HG03025 (cell line): Measurements from ENCODE around the gene ACP2.

ENCODE experiments used
- ATAC-seq: cut with Tn5 transposase; IDR thresholded peaks from one replicate; pipeline ENCODE4 v1.9.1; 2021; ENCODE audit warnings: mild to moderate bottlenecking, moderate library complexity; ENCODE audit not compliant: unreplicated experiment, low FRiP score

ACP2 gene

DNA sequence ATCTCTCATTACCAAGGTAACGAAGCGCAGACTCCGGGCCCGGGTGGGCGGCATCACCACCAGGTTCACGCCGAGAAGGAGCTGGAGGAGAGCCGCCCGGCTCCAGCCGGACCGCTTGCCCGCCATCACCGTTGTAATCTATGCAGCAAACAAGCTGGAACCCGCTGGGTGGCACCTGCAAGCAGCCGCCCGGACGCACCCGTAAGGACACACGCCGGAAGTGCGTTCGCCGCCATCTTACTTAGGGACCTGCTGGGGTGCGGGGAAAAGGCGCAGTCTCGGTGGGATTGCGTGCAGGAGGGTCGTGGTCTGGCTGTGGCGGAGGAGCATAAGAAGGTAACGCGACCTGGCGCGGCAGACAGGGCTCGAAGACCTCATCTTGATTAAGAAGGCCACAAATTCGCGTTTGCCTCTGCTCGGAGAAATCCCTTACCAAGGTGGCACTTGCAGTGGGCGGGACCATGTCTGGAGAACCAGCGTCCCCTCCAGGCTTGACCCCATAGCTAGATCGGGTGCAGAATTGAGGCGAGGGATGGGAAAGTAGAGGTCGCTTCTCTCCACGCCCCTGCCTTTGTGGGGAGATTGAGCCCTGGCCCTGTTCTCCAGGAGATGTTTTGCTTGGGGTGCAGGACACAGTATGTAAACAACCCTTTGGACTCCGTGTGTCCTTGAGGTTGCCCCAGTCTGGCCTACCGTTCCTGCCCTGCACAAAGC lies at the start of gene ACP2:
TSS of gene ACP2 (minus strand) at position 151 of the 714 bp plus-strand sequence. CDS start at position 126, 25 bp downstream.
- ATAC-seq, result peak; percentile 80

DNA sequence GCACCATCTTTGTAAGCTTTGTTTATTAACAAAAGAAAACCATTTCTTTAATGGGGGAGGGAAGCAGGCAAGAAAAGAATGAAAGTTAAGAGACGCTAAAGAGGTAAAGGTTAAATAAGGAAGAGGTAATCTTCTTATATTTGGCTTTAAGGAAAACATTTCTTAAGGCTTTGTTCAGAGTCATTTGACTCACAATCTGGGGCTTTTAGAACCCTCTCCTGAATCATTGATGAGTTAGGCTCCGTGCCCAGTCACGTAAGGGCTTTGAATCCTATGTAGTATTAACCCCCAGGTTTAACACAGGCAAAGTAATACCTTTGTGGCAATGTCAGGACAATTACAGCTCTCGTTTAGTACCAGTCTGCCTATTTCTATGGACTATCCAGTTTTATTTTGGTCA lies 47.4 kb upstream of the ACP2 start:
- ATAC-seq, result no peak

DNA sequence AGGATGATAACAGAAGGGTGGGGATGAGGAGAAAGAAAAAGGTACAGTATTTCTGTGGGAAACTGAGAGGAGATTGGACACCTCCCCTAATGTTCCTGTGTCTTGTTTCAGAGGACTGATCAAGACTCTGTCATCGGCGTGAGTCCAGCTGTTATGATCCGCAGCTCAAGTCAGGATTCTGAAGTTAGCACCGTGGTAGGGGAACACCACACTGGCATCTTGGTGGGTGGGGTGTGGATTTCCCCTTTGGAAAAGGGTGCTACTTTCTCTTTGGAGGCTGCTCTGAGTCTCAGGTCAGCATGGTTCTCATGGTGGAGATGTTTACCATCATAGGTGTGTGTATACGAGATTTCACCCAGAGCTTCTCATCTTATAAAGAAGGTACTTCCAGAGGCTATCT lies 46.8 kb upstream of the ACP2 start:
- no peak for ATAC-seq

DNA sequence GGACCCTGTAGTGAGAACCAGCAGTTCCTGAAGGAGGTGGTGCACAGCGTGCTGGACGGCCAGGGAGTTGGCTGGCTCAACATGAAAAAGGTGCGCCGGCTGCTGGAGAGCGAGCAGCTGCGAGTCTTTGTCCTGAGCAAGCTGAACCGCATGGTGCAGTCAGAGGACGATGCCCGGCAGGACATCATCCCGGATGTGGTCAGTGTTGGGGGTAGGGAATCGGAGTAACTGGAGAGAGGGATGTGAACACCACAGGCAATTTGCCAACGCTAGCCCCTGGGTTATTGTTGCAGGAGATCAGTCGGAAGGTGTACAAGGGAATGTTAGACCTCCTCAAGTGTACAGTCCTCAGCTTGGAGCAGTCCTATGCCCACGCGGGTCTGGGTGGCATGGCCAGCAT lies 41.2 kb upstream of the ACP2 start:
- ATAC-seq, result no peak

DNA sequence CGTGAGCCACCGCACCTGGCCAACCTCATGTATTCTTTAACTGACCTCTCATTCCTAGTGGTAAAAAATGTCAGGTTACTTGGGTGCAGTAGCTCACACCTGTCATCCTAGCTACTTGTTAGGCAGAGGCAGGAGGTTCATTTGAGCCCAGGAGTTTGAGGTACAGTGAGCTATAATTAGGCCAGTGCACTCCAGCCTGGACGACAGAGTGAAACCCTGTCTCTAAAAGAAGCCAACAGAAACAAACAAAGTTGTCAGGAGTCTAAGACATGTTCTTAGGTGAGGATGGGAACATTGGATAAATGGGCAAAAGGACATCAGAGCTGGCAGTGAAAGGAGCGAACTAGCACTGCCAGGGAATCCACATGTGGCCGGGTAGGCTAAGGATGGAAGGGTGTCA lies 39.5 kb upstream of the ACP2 start:
- no peak for ATAC-seq

GRCh38 chr11:47285969-47286770 lies 37.6 kb upstream of the ACP2 start:
- ATAC-seq, result no peak

GRCh38 chr11:47284151-47284550 lies 35.5 kb upstream of the ACP2 start:
- ATAC-seq, result no peak

GRCh38 chr11:47282462-47282861 lies 33.8 kb upstream of the ACP2 start:
- no peak for ATAC-seq

DNA sequence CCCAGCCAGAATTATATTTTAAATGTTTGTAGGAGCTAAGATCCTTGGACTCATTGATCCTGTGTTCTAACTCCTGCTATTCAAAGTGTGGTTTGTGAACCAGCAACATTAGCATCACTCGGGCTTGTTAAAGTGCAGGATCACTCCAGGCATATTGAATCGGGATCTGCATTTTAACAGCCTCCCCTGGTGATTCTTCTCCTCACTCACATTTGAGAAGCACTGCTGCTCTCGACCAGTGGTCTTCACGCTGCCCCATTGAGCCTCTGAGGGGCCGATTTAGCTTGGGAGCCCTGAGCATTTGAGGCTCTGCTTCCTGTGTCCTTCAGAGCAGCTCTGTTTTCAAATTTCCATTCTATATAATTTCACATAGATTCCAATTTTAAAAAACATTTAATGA lies 32.2 kb upstream of the ACP2 start:
- no peak for ATAC-seq

GRCh38 chr11:47280099-47280498 lies 31.5 kb upstream of the ACP2 start:
- no peak for ATAC-seq

DNA sequence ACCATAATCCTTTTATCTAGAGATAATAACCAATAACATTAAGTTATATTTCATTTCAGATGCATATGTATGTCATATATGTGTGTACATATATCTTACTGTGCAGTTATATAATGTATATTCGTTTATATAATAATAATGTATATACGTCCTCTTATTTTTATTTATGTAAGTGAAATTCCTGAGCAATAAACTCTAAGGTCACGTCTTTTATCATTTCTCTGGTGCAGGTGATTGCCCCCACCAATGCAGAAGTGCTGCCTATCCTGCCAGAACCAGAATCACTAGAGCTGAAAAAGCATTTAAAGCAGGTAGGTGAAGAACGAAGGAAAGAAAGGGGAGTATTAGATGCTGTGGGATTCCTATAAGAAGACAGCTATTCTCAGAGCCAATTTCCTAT lies 30.2 kb upstream of the ACP2 start:
- ATAC-seq, result no peak

DNA sequence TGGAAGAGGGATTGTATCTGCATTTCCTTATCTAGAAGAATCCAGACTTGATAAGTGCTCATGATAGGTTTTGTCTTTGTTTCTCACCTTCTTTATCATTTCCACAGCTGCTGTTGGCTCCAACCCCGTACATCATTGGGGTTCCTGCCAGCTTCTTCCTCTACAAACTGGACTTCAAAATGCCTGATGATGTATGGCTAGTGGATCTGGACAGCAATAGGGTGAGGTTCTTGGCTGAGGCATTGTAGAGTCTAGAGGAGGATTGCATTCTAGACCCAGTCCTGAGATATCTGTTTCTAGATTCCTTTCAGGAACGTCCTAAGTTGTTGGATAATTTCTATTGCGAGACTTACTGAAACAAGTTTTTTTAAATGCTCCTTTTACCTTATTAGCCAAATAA lies 29.4 kb upstream of the ACP2 start:
- ATAC-seq, result no peak

DNA sequence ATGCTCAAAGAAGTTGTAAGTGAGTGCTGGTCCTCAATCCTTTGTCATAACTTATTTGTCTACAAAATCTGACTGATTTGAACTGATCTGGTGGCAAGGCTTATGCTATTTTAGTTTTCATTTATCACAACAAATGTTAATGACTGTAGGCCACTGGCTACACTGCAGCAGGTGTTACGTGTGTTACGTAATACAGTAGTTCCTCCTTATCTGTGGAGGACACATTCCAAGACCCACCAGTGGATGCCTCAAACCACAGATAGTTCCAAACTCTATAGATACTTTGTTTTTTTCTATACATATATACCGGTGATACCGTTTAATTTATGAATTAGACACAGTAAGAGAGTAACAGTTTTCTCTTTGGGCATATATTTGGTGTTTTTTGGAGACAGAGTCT lies 28.3 kb upstream of the ACP2 start:
- no peak for ATAC-seq

- ATAC-seq, result no peak
Measured at GRCh38 chr11:47274495-47275235, 26.1 kb upstream of the ACP2 start.

DNA sequence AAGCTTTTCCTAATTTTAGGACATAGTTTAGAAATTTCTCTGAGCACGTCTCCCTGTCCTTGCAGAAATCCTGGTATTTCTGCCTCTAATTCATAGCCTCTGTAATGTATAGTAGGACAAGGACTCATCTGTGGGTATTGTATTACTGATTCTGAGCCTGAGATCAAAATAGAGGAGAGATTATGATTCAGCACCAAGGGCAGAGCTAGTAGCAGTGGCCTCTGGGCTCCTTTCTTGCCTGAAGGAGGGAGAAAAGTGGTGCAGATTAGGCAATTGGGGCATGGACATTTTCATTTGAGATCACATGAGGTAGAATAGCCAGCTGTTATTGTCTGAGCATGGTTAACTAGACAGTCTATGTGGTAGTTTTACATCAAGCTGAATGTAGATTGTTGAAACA lies 24.1 kb upstream of the ACP2 start:
- ATAC-seq, result no peak

DNA sequence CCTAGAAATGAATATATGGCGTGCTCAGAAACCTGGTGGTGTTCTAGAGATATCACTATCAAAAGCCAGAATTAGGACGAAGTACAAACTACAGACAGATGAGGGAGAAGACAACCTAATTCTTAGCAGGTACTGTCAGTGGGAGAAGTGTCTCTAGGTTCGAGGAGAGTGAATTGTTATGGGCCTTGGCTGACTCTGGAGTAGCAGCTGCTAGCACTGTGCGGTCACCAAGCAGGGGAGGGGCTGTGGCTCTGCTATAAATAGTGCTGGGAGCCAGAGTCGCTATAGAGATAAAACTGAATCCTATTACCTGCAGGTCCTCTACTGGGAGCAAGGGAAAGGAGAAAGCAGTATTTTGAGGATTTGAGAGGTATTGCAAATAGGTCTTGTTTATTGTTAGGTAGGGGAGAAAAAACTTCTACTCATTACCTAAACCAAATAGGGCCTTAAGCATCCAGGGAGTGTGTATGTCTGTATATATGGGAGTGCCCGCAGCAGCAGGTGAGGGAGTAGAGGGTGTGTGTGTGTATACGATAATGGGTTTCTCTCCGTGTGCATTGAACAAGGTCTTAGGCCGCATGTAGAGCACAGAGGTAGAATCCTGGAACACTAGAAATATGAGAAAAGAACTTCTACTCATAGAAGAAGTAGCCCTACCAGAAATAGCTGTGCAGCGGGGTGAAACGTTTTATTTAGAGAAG lies 23.5 kb upstream of the ACP2 start:
- ATAC-seq, result no peak

- no peak for ATAC-seq
Measured at GRCh38 chr11:47271328-47271727, 22.7 kb upstream of the ACP2 start.

DNA sequence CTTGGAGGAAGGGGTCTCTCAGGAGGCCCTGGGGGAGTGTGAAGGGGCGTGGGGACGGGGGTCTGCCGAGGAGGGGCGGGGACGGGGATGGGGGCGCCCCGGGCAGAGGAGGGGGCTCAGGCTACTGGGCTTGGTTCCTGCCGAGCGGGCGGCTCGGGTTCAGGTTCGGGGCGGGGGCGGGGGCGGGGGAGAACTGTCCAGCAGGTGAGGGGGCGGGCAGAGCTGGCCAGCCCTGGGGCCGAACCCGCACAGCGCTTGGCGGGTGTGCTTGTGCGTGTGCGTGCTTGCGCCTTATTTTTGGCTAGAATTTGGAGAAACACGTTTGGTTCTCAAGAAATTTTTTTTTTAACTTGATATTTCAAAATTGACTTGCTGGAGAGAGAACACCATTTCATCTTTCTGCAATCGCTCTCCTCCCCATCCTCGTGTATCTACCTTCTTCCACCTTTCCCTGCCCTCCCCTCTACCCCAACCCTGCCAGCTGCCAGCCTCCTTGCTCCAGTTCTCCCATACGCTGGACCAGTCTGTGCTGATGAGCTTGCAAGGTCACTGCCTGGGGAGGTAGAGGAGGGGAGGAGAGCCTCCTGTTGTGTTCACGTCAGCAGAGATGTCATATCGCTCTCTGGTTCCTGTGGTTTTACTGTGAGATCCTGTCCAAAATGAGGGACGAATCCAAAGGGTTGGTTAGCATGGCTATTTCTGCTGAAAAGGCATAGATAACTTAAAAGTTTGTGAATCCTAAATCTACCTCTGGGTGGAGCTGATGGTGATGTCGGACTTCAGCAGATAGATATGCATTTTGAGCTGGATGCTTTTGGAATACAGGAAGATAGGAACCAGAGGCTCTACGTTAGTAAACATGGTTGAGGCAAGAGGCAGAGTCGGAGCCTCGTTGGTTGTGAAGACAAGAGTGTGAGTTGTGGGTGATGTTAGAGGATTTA lies 22.0 kb upstream of the ACP2 start:
- ATAC-seq, result no peak

DNA sequence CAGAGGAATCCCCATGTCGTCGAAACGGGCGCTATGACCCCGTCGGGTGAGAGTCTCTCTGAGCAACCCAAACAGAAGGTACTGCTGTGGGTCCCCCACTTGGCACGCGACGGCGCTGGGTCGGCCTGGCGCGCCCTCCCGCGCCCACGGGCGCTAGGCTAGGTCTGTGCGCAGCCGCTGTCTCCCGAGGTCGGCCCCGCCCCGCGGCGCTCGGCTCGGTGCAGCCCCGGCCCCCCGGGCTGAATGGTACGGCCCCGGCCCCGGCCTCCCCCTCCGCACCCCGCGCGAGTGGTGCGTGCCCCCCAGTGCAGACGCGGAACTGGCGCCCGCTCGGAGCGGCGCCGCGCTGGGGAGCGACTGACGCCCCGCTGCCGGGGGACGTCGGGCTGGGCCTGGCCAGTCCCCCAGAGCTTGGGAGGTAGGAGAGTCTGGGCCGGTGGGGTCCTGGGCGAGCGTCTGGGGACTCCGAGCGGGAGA lies 21.3 kb upstream of the ACP2 start, which contains the start of gene MADD:
TSS of gene MADD (plus strand) at position 305 of the 477 bp plus-strand sequence.
- ATAC-seq, result peak; percentile 63
